GM18499 (cell line): ENCODE data around the gene ZFYVE28.
"Not testable (repeated sequence)": the region's sequence is repeated elsewhere in the genome, so short reads cannot be mapped to it uniquely, and the experiment has no call there.

Experiments
- ATAC-seq: cut with Tn5 transposase; IDR thresholded peaks from one replicate; pipeline ENCODE4 v1.9.1; 2021; ENCODE audit warnings: moderate number of reproducible peaks; ENCODE audit not compliant: insufficient read depth, unreplicated experiment

ZFYVE28 gene

GRCh38 chr4:2280531-2281300 is 137.7 kb downstream of the ZFYVE28 start:
- no peak for ATAC-seq

GRCh38 chr4:2277956-2278355 is 140.5 kb downstream of the ZFYVE28 start:
- ATAC-seq = no peak

- ATAC-seq = no peak
Observed at GRCh38 chr4:2276581-2277325, 141.7 kb downstream of the ZFYVE28 start.

GRCh38 chr4:2275546-2276251 is 142.7 kb downstream of the ZFYVE28 start:
- no peak for ATAC-seq

- ATAC-seq = not testable (repeated sequence)
Observed at GRCh38 chr4:2275044-2275397, 143.4 kb downstream of the ZFYVE28 start.

GRCh38 chr4:2274320-2275043 is 144.0 kb downstream of the ZFYVE28 start:
- no peak for ATAC-seq

- ATAC-seq = no peak
Observed at GRCh38 chr4:2273657-2274319, 144.7 kb downstream of the ZFYVE28 start.

GRCh38 chr4:2273221-2273620 is 145.2 kb downstream of the ZFYVE28 start:
- ATAC-seq = no peak

- ATAC-seq = no peak
Observed at GRCh38 chr4:2272828-2273120, 145.7 kb downstream of the ZFYVE28 start.

- no peak for ATAC-seq
Observed at GRCh38 chr4:2272026-2272827, 146.2 kb downstream of the ZFYVE28 start.

GRCh38 chr4:2271279-2272025 is 147.0 kb downstream of the ZFYVE28 start:
- ATAC-seq = no peak

- ATAC-seq = no peak
Observed at GRCh38 chr4:2270341-2271165, 147.9 kb downstream of the ZFYVE28 start.

GRCh38 chr4:2269618-2270163 is 148.8 kb downstream of the ZFYVE28 start:
- no peak for ATAC-seq

GRCh38 chr4:2269206-2269531 is 149.3 kb downstream of the ZFYVE28 start:
- no peak for ATAC-seq

GRCh38 chr4:2268357-2269205 is 149.9 kb downstream of the ZFYVE28 start:
- no peak for ATAC-seq

GRCh38 chr4:2267841-2268240 is 150.6 kb downstream of the ZFYVE28 start:
- ATAC-seq = no peak

GRCh38 chr4:2267320-2267811 is 151.1 kb downstream of the ZFYVE28 start:
- no peak for ATAC-seq
